ENCODE results near the gene TPSB2.
A peak's percentile ranks its signal among the peaks of the same experiment; 100 is the strongest.

Gene TPSB2

GRCh38 chr16:1271724-1272413, 41.9 kb upstream of the TPSB2 start (continued):
- peak; percentile 100 for TF ChIP-seq ZNF660 (tag by site-specific recombination; IDR thresholded peaks at IDR 0.05)
- TF ChIP-seq ZNF391 (tag by site-specific recombination; IDR thresholded peaks at IDR 0.05; ENCODE audit: borderline replicate concordance, low read depth): peak; percentile 50; the same call in 1 of the 2 replicates
- TF ChIP-seq ZNF610 (tag by site-specific recombination; IDR thresholded peaks at IDR 0.05; ENCODE audit: borderline replicate concordance): peak; percentile 70; the same call in 1 of the 2 replicates
- TF ChIP-seq KLF1 (tag by site-specific recombination; IDR thresholded peaks at IDR 0.05): peak; percentile 51
- TF ChIP-seq ZSCAN18 (tag by site-specific recombination; IDR thresholded peaks at IDR 0.05): peak; percentile 84; the same call in 1 of the 2 replicates
- peak; percentile 100 for TF ChIP-seq ZNF571 (tag by site-specific recombination; IDR thresholded peaks at IDR 0.05)
- peak; percentile 62 for TF ChIP-seq PRDM10 (tag by site-specific recombination; IDR thresholded peaks at IDR 0.05)
- TF ChIP-seq ZNF449 (tag by site-specific recombination; IDR thresholded peaks at IDR 0.05): peak; percentile 80
- peak; percentile 29; the same call in 1 of the 2 replicates for TF ChIP-seq ZNF416 (tag by site-specific recombination; IDR thresholded peaks at IDR 0.05)
- peak; percentile 87 for TF ChIP-seq ZEB2 (tag by site-specific recombination; IDR thresholded peaks at IDR 0.05)
- peak; percentile 99 for TF ChIP-seq ZSCAN30 (tag by site-specific recombination; IDR thresholded peaks at IDR 0.05)
- TF ChIP-seq SCRT2 (tag by site-specific recombination; IDR thresholded peaks at IDR 0.05): peak; percentile 54
- peak; percentile 100 for TF ChIP-seq ZNF776 (tag by site-specific recombination; IDR thresholded peaks at IDR 0.05; ENCODE audit: borderline replicate concordance)
- TF ChIP-seq ZBTB21 (tag by site-specific recombination; IDR thresholded peaks at IDR 0.05): peak; percentile 74
- TF ChIP-seq ZSCAN23 (tag by site-specific recombination; IDR thresholded peaks at IDR 0.05): peak; percentile 83
- TF ChIP-seq ZNF398 (tag by site-specific recombination; IDR thresholded peaks at IDR 0.05): peak; percentile 95
- TF ChIP-seq ZBTB26 (tag by site-specific recombination; optimal IDR thresholded peaks at IDR 0.05): peak; percentile 59
- TF ChIP-seq ZNF335 (tag by site-specific recombination; conservative IDR thresholded peaks at IDR 0.05): peak; percentile 71
- 0 out of 2 replicates have a peak, but pooled peaks have one; percentile 57 for TF ChIP-seq ZBTB6 (tag by site-specific recombination; IDR thresholded peaks at IDR 0.05)
- peak; percentile 52 for TF ChIP-seq ZFHX2 (tag by site-specific recombination; conservative IDR thresholded peaks at IDR 0.05)
- peak; percentile 99 for TF ChIP-seq ZNF350 (tag by site-specific recombination; IDR thresholded peaks at IDR 0.05)
- TF ChIP-seq ZNF324 (tag by site-specific recombination; IDR thresholded peaks at IDR 0.05): peak; percentile 97
- peak; percentile 59 for TF ChIP-seq INSM2 (tag by site-specific recombination; IDR thresholded peaks at IDR 0.05)
- TF ChIP-seq ZBTB44 (tag by site-specific recombination; IDR thresholded peaks at IDR 0.05): peak; percentile 100
